Neural progenitor cell (in vitro differentiated cells): ENCODE data around the gene RGPD8. TPM values are rescaled to one million over a fixed set of nuclear protein-coding genes. Genes with fewer than 3 reads are reported as not detected.

ENCODE experiments used
- DNase-seq: peaks from one replicate; pipeline ENCODE4 v3.0.0-alpha.2; 2016; ENCODE audit warnings: low spot score
- H2AFZ ChIP-seq: fragments of 200-600 bp; sonication (generic); replicated peaks from 2 replicates; pipeline ENCODE4 v1.6.1; 2016; ENCODE audit warnings: antibody characterized with exemption
- H3F3A ChIP-seq: fragments of 200-600 bp; sonication (generic); 2 replicates; pipeline ENCODE4 v1.6.1; 2016; ENCODE audit warnings: antibody characterized with exemption, low read depth
- H3K27ac ChIP-seq: fragments of 200-600 bp; sonication (generic); 2 replicates; pipeline ENCODE4 v1.5.1; 2016; ENCODE audit warnings: mild to moderate bottlenecking
- H3K27me3 ChIP-seq: fragments of 200-600 bp; sonication (generic); 2 replicates; pipeline ENCODE4 v1.6.1; 2016; ENCODE audit warnings: mild to moderate bottlenecking, moderate library complexity
- H3K36me3 ChIP-seq: fragments of 200-600 bp; sonication (generic); 2 replicates; pipeline ENCODE4 v1.5.1; 2016
- H3K4me1 ChIP-seq: fragments of 200-600 bp; sonication (generic); 2 replicates; pipeline ENCODE4 v1.6.1; 2016; ENCODE audit warnings: mixed run types
- H3K4me2 ChIP-seq: fragments of 200-600 bp; sonication (generic); 2 replicates; pipeline ENCODE4 v1.6.1; 2016
- H3K4me3 ChIP-seq: fragments of 200-600 bp; sonication (generic); 2 replicates; pipeline ENCODE4 v1.5.1; 2016
- H3K79me2 ChIP-seq: fragments of 200-600 bp; sonication (generic); 2 replicates; pipeline ENCODE4 v1.6.1; 2016; ENCODE audit warnings: low read depth
- H3K9ac ChIP-seq: fragments of 200-600 bp; sonication (generic); 2 replicates; pipeline ENCODE4 v1.6.1; 2016
- H3K9me3 ChIP-seq: fragments of 200-600 bp; sonication (generic); 2 replicates; pipeline ENCODE4 v1.5.1; 2016; ENCODE audit warnings: low read depth
- H4K20me1 ChIP-seq: fragments of 200-600 bp; sonication (generic); 2 replicates; pipeline ENCODE4 v1.6.1; 2016; ENCODE audit warnings: low read depth
- H3K27ac Mint-ChIP-seq: 3 replicates; pipeline ENCODE4 v1.8.0; 2021; ENCODE audit warnings: mixed read lengths
- H3K27me3 Mint-ChIP-seq: 2 replicates; pipeline ENCODE4 v1.8.0; 2022; ENCODE audit warnings: low read depth, mild to moderate bottlenecking, inconsistent platforms, moderate library complexity, mixed read lengths; ENCODE audit not compliant: insufficient read depth
- H3K36me3 Mint-ChIP-seq: 3 replicates; pipeline ENCODE4 v1.8.0; 2021; ENCODE audit warnings: mixed read lengths
- H3K4me1 Mint-ChIP-seq: 3 replicates; pipeline ENCODE4 v1.8.0; 2021; ENCODE audit warnings: mixed read lengths
- H3K4me3 Mint-ChIP-seq: 3 replicates; pipeline ENCODE4 v1.8.0; 2021; ENCODE audit warnings: mild to moderate bottlenecking, moderate library complexity, mixed read lengths
- H3K9me3 Mint-ChIP-seq: 3 replicates; pipeline ENCODE4 v1.8.0; 2020; ENCODE audit warnings: mixed read lengths
- CTCF ChIP-seq: fragments of 200-600 bp; sonication (generic); IDR thresholded peaks from 2 replicates; pipeline ENCODE4 v1.5.1; 2017; ENCODE audit warnings: antibody characterized with exemption, mild to moderate bottlenecking
- EZH2 ChIP-seq: fragments of 200-600 bp; sonication (generic); IDR thresholded peaks from 2 replicates; pipeline ENCODE4 v1.6.1; 2017; ENCODE audit warnings: antibody characterized with exemption, mild to moderate bottlenecking, moderate library complexity
- EZH2phosphoT487 ChIP-seq: fragments of 200-600 bp; sonication (generic); IDR thresholded peaks from 2 replicates; pipeline ENCODE4 v1.6.1; 2017; ENCODE audit warnings: antibody characterized with exemption
- total RNA-seq: library from RNA; depleted of rRNA; stranded (reverse); fragments of >200 nt; gene quantifications from 2 replicates; pipeline ENCODE4 v1.2.3, GENCODE V29; 2015; ENCODE audit warnings: low replicate concordance

The RGPD8 gene
- total RNA-seq, 1 donor from 2014 or later = 11.1 TPM

- H3K36me3 Mint-ChIP-seq = no peaks in the 10 kb centered on the region
- Histone ChIP-seq H3K4me3 (no peak overlapping the region), H3K79me2 (no peaks in the 10 kb centered on the region), H3K9me3 (no peaks in the 10 kb centered on the region), H4K20me1 (no peaks in the 10 kb centered on the region), H3K27ac (no peak overlapping the region), H3K27me3 (no peaks in the 10 kb centered on the region), H3K36me3 (no peaks in the 10 kb centered on the region), H3F3A (no peaks in the 10 kb centered on the region), H2AFZ (no peak overlapping the region), H3K4me1 (no peaks in the 10 kb centered on the region), H3K9ac (no peak overlapping the region), H3K4me2 (no peak overlapping the region)
- TF ChIP-seq CTCF = no peak
- no peak for TF ChIP-seq EZH2
- no peak for TF ChIP-seq EZH2phosphoT487
- H3K27me3 Mint-ChIP-seq = no peaks in the 10 kb centered on the region
- H3K4me3 Mint-ChIP-seq = no peak overlapping the region
- no peaks in the 10 kb centered on the region for H3K4me1 Mint-ChIP-seq
- H3K27ac Mint-ChIP-seq = no peak overlapping the region
- no peak for DNase-seq
- H3K9me3 Mint-ChIP-seq = peaks cover 2% of the 10 kb centered on the region
These were observed 25.9 kb upstream of the RGPD8 start for GRCh38 chr2:112459372-112459771.

- H3K4me3 ChIP-seq = no peak overlapping the region
- no peaks in the 10 kb centered on the region for H3K27me3 ChIP-seq
- no peaks in the 10 kb centered on the region for H3K79me2 ChIP-seq
- H3K9me3 Mint-ChIP-seq = peaks cover 10% of the 10 kb centered on the region
- no peaks in the 10 kb centered on the region for H3K36me3 ChIP-seq
- H3K27ac Mint-ChIP-seq = no peak overlapping the region
- H3K36me3 Mint-ChIP-seq = no peaks in the 10 kb centered on the region
- TF ChIP-seq EZH2phosphoT487 = no peak
- no peak for TF ChIP-seq EZH2
- no peak for TF ChIP-seq CTCF
- no peaks in the 10 kb centered on the region for H3K4me1 ChIP-seq
- no peaks in the 10 kb centered on the region for H4K20me1 ChIP-seq
- no peaks in the 10 kb centered on the region for H3F3A ChIP-seq
- no peaks in the 10 kb centered on the region for H3K9me3 ChIP-seq
- H3K4me2 ChIP-seq = no peak overlapping the region
- H3K4me3 Mint-ChIP-seq = no peak overlapping the region
- no peak overlapping the region for H2AFZ ChIP-seq
- no peaks in the 10 kb centered on the region for H3K4me1 Mint-ChIP-seq
- no peaks in the 10 kb centered on the region for H3K27me3 Mint-ChIP-seq
- no peak overlapping the region for H3K9ac ChIP-seq
- no peak for DNase-seq
- H3K27ac ChIP-seq = no peak overlapping the region
These were observed 21.1 kb upstream of the RGPD8 start for GRCh38 chr2:112454586-112454985.

GRCh38 chr2:112451317-112451716, 17.9 kb upstream of the RGPD8 start:
- TF ChIP-seq EZH2 (no peak), EZH2phosphoT487 (no peak), CTCF (no peak)
- H3K79me2 ChIP-seq = no peaks in the 10 kb centered on the region
- DNase-seq = no peak

More at GRCh38 chr2:112451317-112451716, 17.9 kb upstream of the RGPD8 start:
- Histone ChIP-seq H3F3A (no peaks in the 10 kb centered on the region), H3K36me3 (no peaks in the 10 kb centered on the region), H3K27me3 (no peaks in the 10 kb centered on the region), H3K4me2 (no peak overlapping the region), H3K27ac (no peak overlapping the region), H3K9me3 (no peaks in the 10 kb centered on the region), H3K4me3 (no peak overlapping the region), H4K20me1 (no peaks in the 10 kb centered on the region), H2AFZ (no peak overlapping the region), H3K4me1 (no peaks in the 10 kb centered on the region), H3K9ac (no peak overlapping the region)
- H3K27me3 Mint-ChIP-seq = no peaks in the 10 kb centered on the region
- no peak overlapping the region for H3K4me3 Mint-ChIP-seq
- H3K36me3 Mint-ChIP-seq = no peaks in the 10 kb centered on the region
- no peak overlapping the region for H3K27ac Mint-ChIP-seq
- no peaks in the 10 kb centered on the region for H3K4me1 Mint-ChIP-seq
- peaks cover 10% of the 10 kb centered on the region for H3K9me3 Mint-ChIP-seq
